GM23338 (cell line): ENCODE data around the gene SUN3. TPM values are rescaled to one million over a fixed set of nuclear protein-coding genes. Genes with fewer than 3 reads are reported as not detected.

Experiments used
- ATAC-seq: fragments of 200-7000 bp; cut with Tn5 transposase; 3 replicates; pipeline ENCODE4 v1.9.1; 2020
- DNase-seq: peaks from one replicate; pipeline ENCODE4 v3.0.0-alpha.2; 2015; ENCODE audit warnings: low spot score
- H2AFZ ChIP-seq: fragments of 200-600 bp; sonication (generic); 2 replicates; pipeline ENCODE4 v1.8.0; 2016; ENCODE audit warnings: antibody characterized with exemption, mild to moderate bottlenecking, moderate library complexity
- H3F3A ChIP-seq: fragments of 200-600 bp; sonication (generic); replicated peaks from 2 replicates; pipeline ENCODE4 v1.8.0; 2017; ENCODE audit warnings: antibody characterized with exemption, mixed run types, low read depth
- H3K27ac ChIP-seq: fragments of 200-600 bp; sonication (generic); 2 replicates; pipeline ENCODE4 v1.6.1; 2016; ENCODE audit warnings: low read depth
- H3K27me3 ChIP-seq: fragments of 200-600 bp; sonication (generic); 2 replicates; pipeline ENCODE4 v1.8.0; 2016; ENCODE audit warnings: mild to moderate bottlenecking, mixed run types, moderate library complexity; ENCODE audit not compliant: insufficient read depth
- H3K36me3 ChIP-seq: fragments of 200-600 bp; sonication (generic); 2 replicates; pipeline ENCODE4 v1.8.0; 2016; ENCODE audit warnings: mild to moderate bottlenecking; ENCODE audit not compliant: insufficient read depth
- H3K4me1 ChIP-seq: fragments of 200-600 bp; sonication (generic); 2 replicates; pipeline ENCODE4 v1.8.0; 2016; ENCODE audit warnings: mild to moderate bottlenecking, moderate library complexity; ENCODE audit not compliant: insufficient read depth
- H3K4me2 ChIP-seq: fragments of 200-600 bp; sonication (generic); 2 replicates; pipeline ENCODE4 v1.7.1; 2017; ENCODE audit warnings: mixed run types
- H3K4me3 ChIP-seq: fragments of 200-600 bp; sonication (generic); 2 replicates; pipeline ENCODE4 v1.6.1; 2016; ENCODE audit warnings: mixed run types
- H3K79me2 ChIP-seq: fragments of 200-600 bp; sonication (generic); replicated peaks from 2 replicates; pipeline ENCODE4 v1.8.0; 2017; ENCODE audit warnings: mild to moderate bottlenecking; ENCODE audit not compliant: insufficient read depth
- H3K9me2 ChIP-seq: fragments of 200-600 bp; sonication (generic); 2 replicates; pipeline ENCODE4 v1.8.0; 2017; ENCODE audit not compliant: insufficient read depth
- H4K20me1 ChIP-seq: fragments of 200-600 bp; sonication (generic); replicated peaks from 2 replicates; pipeline ENCODE4 v1.8.0; 2017; ENCODE audit warnings: mild to moderate bottlenecking; ENCODE audit not compliant: insufficient read depth
- H3K27ac Mint-ChIP-seq: 2 replicates; pipeline ENCODE4 v1.8.0; 2020; ENCODE audit warnings: inconsistent platforms, mild to moderate bottlenecking, moderate library complexity, mixed read lengths
- H3K27me3 Mint-ChIP-seq: 3 replicates; pipeline ENCODE4 v1.8.0; 2022; ENCODE audit warnings: low read depth, mild to moderate bottlenecking, moderate library complexity, mixed read lengths, inconsistent platforms; ENCODE audit not compliant: insufficient read depth, poor library complexity
- H3K36me3 Mint-ChIP-seq: 3 replicates; pipeline ENCODE4 v1.8.0; 2021; ENCODE audit warnings: low read depth, mild to moderate bottlenecking, inconsistent platforms, moderate library complexity, mixed read lengths
- H3K4me1 Mint-ChIP-seq: 3 replicates; pipeline ENCODE4 v1.8.0; 2020; ENCODE audit warnings: mild to moderate bottlenecking, inconsistent platforms, mixed read lengths
- H3K4me3 Mint-ChIP-seq: 3 replicates; pipeline ENCODE4 v1.8.0; 2021; ENCODE audit warnings: moderate library complexity, mild to moderate bottlenecking, inconsistent platforms, mixed read lengths
- H3K9me3 Mint-ChIP-seq: 3 replicates; pipeline ENCODE4 v1.8.0; 2020; ENCODE audit warnings: moderate library complexity, mild to moderate bottlenecking, inconsistent platforms, mixed read lengths
- CREB1 ChIP-seq: fragments of 250-450 bp; sonication (Bioruptor Pico); IDR thresholded peaks from 2 replicates; pipeline ENCODE4 v1.5.0; 2020; ENCODE audit warnings: low read depth, mild to moderate bottlenecking, moderate library complexity
- polyA plus RNA-seq: library from polyadenylated mRNA; unstranded; fragments of >200 nt; fragmentation: Nextera tagmentation; extraction: Ambion mirVana; gene quantifications from 2 replicates; pipeline ENCODE4 v1.2.1, GENCODE V29; 2016
- total RNA-seq: library from RNA; depleted of rRNA; stranded (reverse); fragments of >200 nt; shearing (Covaris generic); gene quantifications from 2 replicates; pipeline ENCODE4 v1.2.3, GENCODE V29; 2014; rRNA removed
- TF ChIP-seq, protein P1 (sequence below): fragments of 250-450 bp; sonication (Bioruptor Pico); IDR thresholded peaks from 2 replicates; pipeline ENCODE4 v1.5.0; 2020; ENCODE audit warnings: mild to moderate bottlenecking, moderate library complexity
- TF ChIP-seq, protein P2 (sequence below), 2 experiments: fragments of 200-600 bp in 1 of 2; sonication (generic) in 1 of 2; conservative IDR thresholded peaks; 2 replicates each; pipeline versions ENCODE4 v1.5.1 to v1.6.1; 2016 to 2017; ENCODE audit warnings: antibody characterized with exemption in 2 of 2, low read depth in 2 of 2, mild to moderate bottlenecking in 2 of 2, moderate library complexity in 1 of 2

Gene SUN3
- total and polyA plus RNA-seq, 2 experiments from 2014 or later = 0.52 TPM; not detected in 1

DNA sequence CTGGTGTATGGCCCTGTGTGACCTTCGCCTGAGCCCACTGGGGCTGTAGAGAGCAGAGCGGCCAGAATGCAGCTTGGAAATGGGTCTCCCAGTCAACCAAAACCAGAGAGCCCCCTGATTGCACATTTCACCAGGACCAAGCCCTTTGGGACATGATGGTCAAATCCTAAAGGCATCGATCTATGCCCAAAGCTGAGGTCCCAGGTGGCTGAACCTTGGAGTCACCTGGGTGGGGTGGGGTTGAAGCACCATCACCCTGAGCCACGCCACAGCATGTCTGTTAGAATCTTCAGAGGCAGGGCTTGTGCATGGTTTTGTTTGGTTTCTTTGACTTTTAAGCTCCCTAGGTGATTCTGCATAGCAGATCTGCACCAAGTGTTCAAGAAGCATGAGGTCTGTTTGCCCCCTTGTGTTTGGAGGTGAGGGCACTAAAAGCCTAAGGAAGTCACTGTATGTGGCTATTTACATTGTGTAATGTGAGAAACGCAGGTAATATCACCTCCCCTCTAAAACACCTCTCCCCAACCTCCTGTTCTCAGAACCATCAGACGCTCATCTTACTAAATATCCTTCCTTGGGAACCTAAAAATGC is 90.2 kb downstream of the SUN3 start (continued):
- TF ChIP-seq, protein P1, sequence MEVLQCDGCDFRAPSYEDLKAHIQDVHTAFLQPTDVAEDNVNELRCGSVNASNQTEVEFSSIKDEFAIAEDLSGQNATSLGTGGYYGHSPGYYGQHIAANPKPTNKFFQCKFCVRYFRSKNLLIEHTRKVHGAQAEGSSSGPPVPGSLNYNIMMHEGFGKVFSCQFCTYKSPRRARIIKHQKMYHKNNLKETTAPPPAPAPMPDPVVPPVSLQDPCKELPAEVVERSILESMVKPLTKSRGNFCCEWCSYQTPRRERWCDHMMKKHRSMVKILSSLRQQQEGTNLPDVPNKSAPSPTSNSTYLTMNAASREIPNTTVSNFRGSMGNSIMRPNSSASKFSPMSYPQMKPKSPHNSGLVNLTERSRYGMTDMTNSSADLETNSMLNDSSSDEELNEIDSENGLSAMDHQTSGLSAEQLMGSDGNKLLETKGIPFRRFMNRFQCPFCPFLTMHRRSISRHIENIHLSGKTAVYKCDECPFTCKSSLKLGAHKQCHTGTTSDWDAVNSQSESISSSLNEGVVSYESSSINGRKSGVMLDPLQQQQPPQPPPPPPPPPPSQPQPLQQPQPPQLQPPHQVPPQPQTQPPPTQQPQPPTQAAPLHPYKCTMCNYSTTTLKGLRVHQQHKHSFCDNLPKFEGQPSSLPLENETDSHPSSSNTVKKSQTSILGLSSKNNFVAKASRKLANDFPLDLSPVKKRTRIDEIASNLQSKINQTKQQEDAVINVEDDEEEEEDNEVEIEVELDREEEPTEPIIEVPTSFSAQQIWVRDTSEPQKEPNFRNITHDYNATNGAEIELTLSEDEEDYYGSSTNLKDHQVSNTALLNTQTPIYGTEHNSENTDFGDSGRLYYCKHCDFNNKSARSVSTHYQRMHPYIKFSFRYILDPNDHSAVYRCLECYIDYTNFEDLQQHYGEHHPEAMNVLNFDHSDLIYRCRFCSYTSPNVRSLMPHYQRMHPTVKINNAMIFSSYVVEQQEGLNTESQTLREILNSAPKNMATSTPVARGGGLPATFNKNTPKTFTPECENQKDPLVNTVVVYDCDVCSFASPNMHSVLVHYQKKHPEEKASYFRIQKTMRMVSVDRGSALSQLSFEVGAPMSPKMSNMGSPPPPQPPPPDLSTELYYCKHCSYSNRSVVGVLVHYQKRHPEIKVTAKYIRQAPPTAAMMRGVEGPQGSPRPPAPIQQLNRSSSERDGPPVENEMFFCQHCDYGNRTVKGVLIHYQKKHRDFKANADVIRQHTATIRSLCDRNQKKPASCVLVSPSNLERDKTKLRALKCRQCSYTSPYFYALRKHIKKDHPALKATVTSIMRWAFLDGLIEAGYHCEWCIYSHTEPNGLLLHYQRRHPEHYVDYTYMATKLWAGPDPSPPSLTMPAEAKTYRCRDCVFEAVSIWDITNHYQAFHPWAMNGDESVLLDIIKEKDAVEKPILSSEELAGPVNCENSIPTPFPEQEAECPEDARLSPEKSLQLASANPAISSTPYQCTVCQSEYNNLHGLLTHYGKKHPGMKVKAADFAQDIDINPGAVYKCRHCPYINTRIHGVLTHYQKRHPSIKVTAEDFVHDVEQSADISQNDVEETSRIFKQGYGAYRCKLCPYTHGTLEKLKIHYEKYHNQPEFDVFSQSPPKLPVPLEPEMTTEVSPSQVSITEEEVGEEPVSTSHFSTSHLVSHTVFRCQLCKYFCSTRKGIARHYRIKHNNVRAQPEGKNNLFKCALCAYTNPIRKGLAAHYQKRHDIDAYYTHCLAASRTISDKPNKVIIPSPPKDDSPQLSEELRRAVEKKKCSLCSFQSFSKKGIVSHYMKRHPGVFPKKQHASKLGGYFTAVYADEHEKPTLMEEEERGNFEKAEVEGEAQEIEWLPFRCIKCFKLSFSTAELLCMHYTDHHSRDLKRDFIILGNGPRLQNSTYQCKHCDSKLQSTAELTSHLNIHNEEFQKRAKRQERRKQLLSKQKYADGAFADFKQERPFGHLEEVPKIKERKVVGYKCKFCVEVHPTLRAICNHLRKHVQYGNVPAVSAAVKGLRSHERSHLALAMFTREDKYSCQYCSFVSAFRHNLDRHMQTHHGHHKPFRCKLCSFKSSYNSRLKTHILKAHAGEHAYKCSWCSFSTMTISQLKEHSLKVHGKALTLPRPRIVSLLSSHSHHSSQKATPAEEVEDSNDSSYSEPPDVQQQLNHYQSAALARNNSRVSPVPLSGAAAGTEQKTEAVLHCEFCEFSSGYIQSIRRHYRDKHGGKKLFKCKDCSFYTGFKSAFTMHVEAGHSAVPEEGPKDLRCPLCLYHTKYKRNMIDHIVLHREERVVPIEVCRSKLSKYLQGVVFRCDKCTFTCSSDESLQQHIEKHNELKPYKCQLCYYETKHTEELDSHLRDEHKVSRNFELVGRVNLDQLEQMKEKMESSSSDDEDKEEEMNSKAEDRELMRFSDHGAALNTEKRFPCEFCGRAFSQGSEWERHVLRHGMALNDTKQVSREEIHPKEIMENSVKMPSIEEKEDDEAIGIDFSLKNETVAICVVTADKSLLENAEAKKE (CRISPR knock-in tag) = no peak

- H3K27ac Mint-ChIP-seq = no peak overlapping the region
- no peaks in the 10 kb centered on the region for H3K9me3 Mint-ChIP-seq
- H3F3A ChIP-seq = no peaks in the 10 kb centered on the region
Measured at GRCh38 chr7:47937711-47938573, 91.0 kb downstream of the SUN3 start.

More at GRCh38 chr7:47937711-47938573, 91.0 kb downstream of the SUN3 start:
- no peak for TF ChIP-seq CREB1 (CRISPR knock-in tag)
- TF ChIP-seq, protein P2, sequence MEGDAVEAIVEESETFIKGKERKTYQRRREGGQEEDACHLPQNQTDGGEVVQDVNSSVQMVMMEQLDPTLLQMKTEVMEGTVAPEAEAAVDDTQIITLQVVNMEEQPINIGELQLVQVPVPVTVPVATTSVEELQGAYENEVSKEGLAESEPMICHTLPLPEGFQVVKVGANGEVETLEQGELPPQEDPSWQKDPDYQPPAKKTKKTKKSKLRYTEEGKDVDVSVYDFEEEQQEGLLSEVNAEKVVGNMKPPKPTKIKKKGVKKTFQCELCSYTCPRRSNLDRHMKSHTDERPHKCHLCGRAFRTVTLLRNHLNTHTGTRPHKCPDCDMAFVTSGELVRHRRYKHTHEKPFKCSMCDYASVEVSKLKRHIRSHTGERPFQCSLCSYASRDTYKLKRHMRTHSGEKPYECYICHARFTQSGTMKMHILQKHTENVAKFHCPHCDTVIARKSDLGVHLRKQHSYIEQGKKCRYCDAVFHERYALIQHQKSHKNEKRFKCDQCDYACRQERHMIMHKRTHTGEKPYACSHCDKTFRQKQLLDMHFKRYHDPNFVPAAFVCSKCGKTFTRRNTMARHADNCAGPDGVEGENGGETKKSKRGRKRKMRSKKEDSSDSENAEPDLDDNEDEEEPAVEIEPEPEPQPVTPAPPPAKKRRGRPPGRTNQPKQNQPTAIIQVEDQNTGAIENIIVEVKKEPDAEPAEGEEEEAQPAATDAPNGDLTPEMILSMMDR (conservative IDR thresholded peaks at IDR 0.05; ENCODE audit: low read depth in 2 of 2) = peak in 1 of 2 experiments; percentile 36; a peak in 2 of 4 replicates
- H3K27me3 Mint-ChIP-seq = peaks cover 8% of the 10 kb centered on the region
- H3K36me3 ChIP-seq = no peaks in the 10 kb centered on the region
- H3K27me3 ChIP-seq = no peaks in the 10 kb centered on the region
- H3K36me3 Mint-ChIP-seq = no peaks in the 10 kb centered on the region
- H3K4me1 Mint-ChIP-seq = peaks cover 35% of the 10 kb centered on the region
- H3K4me1 ChIP-seq = peaks cover 18% of the 10 kb centered on the region
- DNase-seq (no peak), ATAC-seq (no peak; the same call in 2 of the 3 replicates)
- no peak overlapping the region for H3K4me2 ChIP-seq
- H3K9me2 ChIP-seq = no peaks in the 10 kb centered on the region
- H3K27ac ChIP-seq = no peak overlapping the region
- H3K4me3 ChIP-seq = no peak overlapping the region
- H3K79me2 ChIP-seq = no peaks in the 10 kb centered on the region
- H3K4me3 Mint-ChIP-seq = no peak overlapping the region
- no peak overlapping the region for H2AFZ ChIP-seq
- no peaks in the 10 kb centered on the region for H4K20me1 ChIP-seq

Other genes with a start within 250 kb of the SUN3 start
- gene PKD1L1, start 80.6 kb downstream of the SUN3 start, total RNA-seq = 0.03 and 0.16 TPM in 2 replicates
- not detected in 2 replicates for gene PKD1L1, start 80.6 kb downstream of the SUN3 start, polyA plus RNA-seq
- 29.7 and 39.0 TPM in 2 replicates for gene HUS1, start 49.5 kb downstream of the SUN3 start, total RNA-seq
- 12.9 and 14.9 TPM in 2 replicates for gene HUS1, start 49.5 kb downstream of the SUN3 start, polyA plus RNA-seq
- 0.42 and 1.6 TPM in 2 replicates for gene C7orf57, start 6.4 kb upstream of the SUN3 start, total RNA-seq
- 1.7 and 2.1 TPM in 2 replicates for gene C7orf57, start 6.4 kb upstream of the SUN3 start, polyA plus RNA-seq
- gene UPP1, start 60.2 kb upstream of the SUN3 start, total RNA-seq = 22.7 and 28.6 TPM in 2 replicates
- gene UPP1, start 60.2 kb upstream of the SUN3 start, polyA plus RNA-seq = 43.5 and 44.1 TPM in 2 replicates
- gene ABCA13, start 142.4 kb upstream of the SUN3 start, total RNA-seq = 0.16 and 0.21 TPM in 2 replicates
- not detected in 2 replicates for gene ABCA13, start 142.4 kb upstream of the SUN3 start, polyA plus RNA-seq